Limb (tissue), 2 donors: ENCODE results near the gene KAZN.

Experiments used
- DNase-seq, 2 donors: peaks; one replicate each; pipeline ENCODE4 v3.0.0-alpha.2; 2016; ENCODE audit errors: extremely low spot score in 2 of 2

KAZN gene

GRCh38 chr1:14741082-14741481 lies 142.6 kb downstream of the KAZN start:
- no peak for DNase-seq

GRCh38 chr1:14741532-14741931 lies 143.0 kb downstream of the KAZN start:
- DNase-seq = no peak

- no peak for DNase-seq
These were observed 143.9 kb downstream of the KAZN start for GRCh38 chr1:14742181-14742980.

GRCh38 chr1:14743368-14743767 lies 144.9 kb downstream of the KAZN start:
- no peak for DNase-seq

GRCh38 chr1:14745001-14745720 lies 146.7 kb downstream of the KAZN start:
- DNase-seq = no peak

- no peak for DNase-seq
These were observed 147.3 kb downstream of the KAZN start for GRCh38 chr1:14745789-14746188.

GRCh38 chr1:14746393-14746792 lies 147.9 kb downstream of the KAZN start:
- DNase-seq = no peak

- no peak for DNase-seq
These were observed 149.7 kb downstream of the KAZN start for GRCh38 chr1:14748151-14748550.

- DNase-seq = no peak
These were observed 150.5 kb downstream of the KAZN start for GRCh38 chr1:14748977-14749376.

GRCh38 chr1:14750490-14750889 lies 152.0 kb downstream of the KAZN start:
- no peak for DNase-seq

- no peak for DNase-seq
These were observed 157.2 kb downstream of the KAZN start for GRCh38 chr1:14755518-14756252.

GRCh38 chr1:14756589-14757285 lies 158.3 kb downstream of the KAZN start:
- no peak for DNase-seq

- no peak for DNase-seq
These were observed 158.8 kb downstream of the KAZN start for GRCh38 chr1:14757286-14757625.

- no peak for DNase-seq
These were observed 160.7 kb downstream of the KAZN start for GRCh38 chr1:14759042-14759818.

GRCh38 chr1:14759843-14760242 lies 161.4 kb downstream of the KAZN start:
- DNase-seq = no peak

- DNase-seq = no peak
These were observed 162.3 kb downstream of the KAZN start for GRCh38 chr1:14760780-14761179.

- DNase-seq = no peak
These were observed 163.0 kb downstream of the KAZN start for GRCh38 chr1:14761291-14762153.

- no peak for DNase-seq
These were observed 165.5 kb downstream of the KAZN start for GRCh38 chr1:14763977-14764376.

GRCh38 chr1:14765773-14766172 lies 167.3 kb downstream of the KAZN start:
- no peak for DNase-seq

- no peak for DNase-seq
These were observed 168.6 kb downstream of the KAZN start for GRCh38 chr1:14767075-14767474.
